IMR-90 (cell line): ENCODE measurements around the gene PEX5L. TPM values are rescaled to one million over a fixed set of nuclear protein-coding genes. Genes with fewer than 3 reads are reported as not detected.

ENCODE experiments used
- ATAC-seq: fragments of 200-7000 bp; cut with Tn5 transposase; 2 replicates; pipeline ENCODE4 v1.9.1; 2020; ENCODE audit warnings: low read depth, mild to moderate bottlenecking, moderate library complexity
- Bru-seq: library from RNA; stranded (reverse); fragments of 400-500 nt; gene quantifications from one replicate; lab custom pipeline; 2021; lab: Mats Ljungman, UMichigan
- BruChase-seq, 2 experiments: library from RNA; stranded (reverse); fragments of 400-500 nt; gene quantifications; one replicate each; lab custom pipeline; 2021; lab: Mats Ljungman, UMichigan
- BruUV-seq: library from RNA; stranded (reverse); fragments of 400-500 nt; replicated peaks from 2 replicates; lab custom pipeline; 2021; lab: Mats Ljungman, UMichigan
- CTCF ChIA-PET: fragments of 300-600 bp; formaldehyde crosslinking; extraction: SDS; loops from one replicate; lab custom pipeline; 2021; ENCODE audit warnings: antibody characterized with exemption; lab: Yijun Ruan, JAX
- POLR2A ChIA-PET: fragments of 300-600 bp; sonication (Branson Sonifier 250); formaldehyde crosslinking; loops from one replicate; lab custom pipeline; 2022; ENCODE audit warnings: antibody characterized with exemption; ENCODE audit not compliant: unreplicated experiment; lab: Charles Lee
- DNase-seq: peaks from one replicate; pipeline ENCODE4 v3.0.0; 2013
- H2AFZ ChIP-seq: replicated peaks from 2 replicates; pipeline ENCODE3; 2013; ENCODE audit warnings: low read length, mild to moderate bottlenecking; ENCODE audit not compliant: poor library complexity
- H2AK5ac ChIP-seq: 2 replicates; pipeline ENCODE4 v1.6.1; 2013; ENCODE audit warnings: low read depth, low read length, inconsistent platforms
- H2AK9ac ChIP-seq: replicated peaks from 2 replicates; pipeline ENCODE3; 2013; ENCODE audit warnings: mild to moderate bottlenecking, low read depth, low read length, moderate library complexity; ENCODE audit not compliant: poor library complexity
- H2BK120ac ChIP-seq: 2 replicates; pipeline ENCODE4 v1.6.1; 2013; ENCODE audit warnings: low read depth, low read length, inconsistent platforms
- H2BK15ac ChIP-seq: 3 replicates; pipeline ENCODE4 v1.6.1; 2013; ENCODE audit warnings: low read depth, low read length, inconsistent platforms
- H2BK20ac ChIP-seq: 2 replicates; pipeline ENCODE4 v1.6.1; 2013; ENCODE audit warnings: low read depth, mild to moderate bottlenecking, inconsistent platforms, low read length, moderate library complexity
- H2BK5ac ChIP-seq: 2 replicates; pipeline ENCODE4 v1.6.1; 2013; ENCODE audit warnings: mild to moderate bottlenecking, low read depth, low read length, inconsistent platforms; ENCODE audit not compliant: poor library complexity, severe bottlenecking
- H3K14ac ChIP-seq: replicated peaks from 2 replicates; pipeline ENCODE4 v1.6.1; 2013; ENCODE audit warnings: low read depth, low read length, inconsistent platforms
- H3K18ac ChIP-seq: 2 replicates; pipeline ENCODE4 v1.6.1; 2013; ENCODE audit warnings: low read depth, low read length, control low read depth
- H3K23ac ChIP-seq: 2 replicates; pipeline ENCODE4 v1.6.1; 2013; ENCODE audit warnings: low read depth, low read length, inconsistent platforms
- H3K27ac ChIP-seq: 2 replicates; pipeline ENCODE4 v1.5.1; 2013; ENCODE audit warnings: mild to moderate bottlenecking, control low read depth, low read length; ENCODE audit not compliant: insufficient read depth
- H3K27me3 ChIP-seq: 2 replicates; pipeline ENCODE4 v1.6.1; 2013; ENCODE audit warnings: low read length; ENCODE audit not compliant: control insufficient read depth, insufficient read depth
- H3K36me3 ChIP-seq: 2 replicates; pipeline ENCODE4 v1.6.1; 2013; ENCODE audit warnings: low read length, mixed read lengths; ENCODE audit not compliant: control insufficient read depth, insufficient read depth
- H3K4ac ChIP-seq: 2 replicates; pipeline ENCODE4 v1.6.1; 2013; ENCODE audit warnings: low read depth, low read length, inconsistent platforms
- H3K4me1 ChIP-seq: 2 replicates; pipeline ENCODE4 v1.6.1; 2013; ENCODE audit warnings: low read length, mixed read lengths; ENCODE audit not compliant: control insufficient read depth, insufficient read depth
- H3K4me2 ChIP-seq: 2 replicates; pipeline ENCODE4 v1.6.1; 2013; ENCODE audit warnings: low read depth, mild to moderate bottlenecking, control low read depth, low read length, moderate library complexity
- H3K4me3 ChIP-seq: 2 replicates; pipeline ENCODE4 v1.5.1; 2013; ENCODE audit warnings: low read depth, mild to moderate bottlenecking, control low read depth, low read length, moderate library complexity; ENCODE audit not compliant: insufficient read depth
- H3K56ac ChIP-seq: 2 replicates; pipeline ENCODE4 v1.6.1; 2013; ENCODE audit warnings: low read length, inconsistent platforms; ENCODE audit not compliant: insufficient read depth; ENCODE audit errors: extremely low read depth
- H3K79me1 ChIP-seq, 2 experiments: 2 replicates each; pipeline ENCODE4 v1.6.1; 2013; ENCODE audit warnings: low read length in 2 of 2, inconsistent platforms in 1 of 2, low read depth in 1 of 2
- H3K9ac ChIP-seq: 2 replicates; pipeline ENCODE4 v1.6.1; 2013; ENCODE audit warnings: low read depth, low read length, control low read depth
- H3K9me1 ChIP-seq: 2 replicates; pipeline ENCODE4 v1.6.1; 2013; ENCODE audit warnings: low read length, inconsistent platforms; ENCODE audit not compliant: insufficient read depth
- H3K9me3 ChIP-seq: 2 replicates; pipeline ENCODE4 v1.6.1; 2013; ENCODE audit warnings: low read length; ENCODE audit not compliant: control insufficient read depth, insufficient read depth
- H4K20me1 ChIP-seq: 2 replicates; pipeline ENCODE4 v1.6.1; 2013; ENCODE audit warnings: low read length, inconsistent platforms; ENCODE audit not compliant: insufficient read depth
- H4K5ac ChIP-seq: 2 replicates; pipeline ENCODE4 v1.6.1; 2013; ENCODE audit warnings: mild to moderate bottlenecking, low read depth, low read length, control low read depth
- H4K8ac ChIP-seq, 2 experiments: 2 replicates each; pipeline ENCODE4 v1.6.1; 2013; ENCODE audit warnings: low read depth in 2 of 2, low read length in 2 of 2, control low read depth in 1 of 2, inconsistent platforms in 1 of 2
- H4K91ac ChIP-seq: 2 replicates; pipeline ENCODE4 v1.6.1; 2013; ENCODE audit warnings: low read depth, low read length, inconsistent platforms; ENCODE audit not compliant: insufficient read depth
- CEBPB ChIP-seq: IDR thresholded peaks from 2 replicates; pipeline ENCODE4 v1.6.1; 2012; ENCODE audit warnings: low read depth, low read length, improper control_type of control experiment
- FOS ChIP-seq: fragments of 150-350 bp; IDR thresholded peaks from 2 replicates; pipeline ENCODE4 v1.6.1; 2016; ENCODE audit warnings: low read depth, low read length
- MAFK ChIP-seq: IDR thresholded peaks from 2 replicates; pipeline ENCODE4 v1.6.1; 2012; ENCODE audit warnings: low read depth, low read length, improper control_type of control experiment
- MAZ ChIP-seq: IDR thresholded peaks from 2 replicates; pipeline ENCODE4 v1.6.1; 2012; ENCODE audit warnings: low read depth, mild to moderate bottlenecking, low read length, improper control_type of control experiment, moderate library complexity, borderline replicate concordance
- MXI1 ChIP-seq: IDR thresholded peaks from 2 replicates; pipeline ENCODE4 v1.6.1; 2012; ENCODE audit warnings: low read depth, mild to moderate bottlenecking, low read length, moderate library complexity, borderline replicate concordance
- POLR2A ChIP-seq: IDR thresholded peaks from 2 replicates; pipeline ENCODE4 v1.6.1; 2012; ENCODE audit warnings: mild to moderate bottlenecking, low read depth, low read length
- WGBS, 2 experiments: methylation state at CpG; one replicate each; pipeline versions ENCODE4 v1.1.5 to v1.1.7; 2013; ENCODE audit warnings: missing lambda C conversion rate in 2 of 2; ENCODE audit not compliant: insufficient read length in 1 of 2; ENCODE audit errors: extremely low coverage in 2 of 2; 5-methylcytosine and 5-hydroxymethylcytosine counted together
- dilution Hi-C: fragments of 300-500 bp; cut with HindIII; formaldehyde crosslinking; loops from one replicate; pipeline ENCODE4 v1.14.3; 2018; ENCODE audit warnings: low sequenced_read_pairs; ENCODE audit not compliant: unreplicated experiment
- in situ Hi-C: fragments of 300-500 bp; cut with MboI; formaldehyde crosslinking; loops from 3 replicates; pipeline ENCODE4 v1.14.3; 2019; ENCODE audit warnings: low sequenced_read_pairs, inconsistent platforms, mixed read lengths
- intact Hi-C: fragments of 100-400 bp; cut with micrococcal nuclease; formaldehyde crosslinking; loops from 2 replicates; pipeline ENCODE4 v1.10.0; 2022
- long read RNA-seq: library from polyadenylated mRNA; unstranded; transcript quantifications from one replicate; pipeline ENCODE4 v2.0.0, GENCODE V29; 2021; ENCODE audit not compliant: unreplicated experiment
- polyA plus RNA-seq, 3 experiments: library from polyadenylated mRNA; depleted of rRNA; stranded (reverse); fragments of >200 nt; gene quantifications; 2 replicates each; pipeline ENCODE4 v1.2.3, GENCODE V29; 2012; ENCODE audit warnings: low replicate concordance in 1 of 3
- total RNA-seq: library from RNA; depleted of rRNA; stranded (reverse); fragments of >200 nt; gene quantifications from 2 replicates; pipeline ENCODE4 v1.2.3, GENCODE V29; 2012; rRNA removed
- TF ChIP-seq, protein P1 (sequence below): fragments of 150-350 bp; IDR thresholded peaks from 2 replicates; pipeline ENCODE4 v1.6.1; 2017; ENCODE audit warnings: mild to moderate bottlenecking, antibody characterized with exemption, low read length, low read depth
- TF ChIP-seq, protein P2 (sequence below): fragments of 150-350 bp; IDR thresholded peaks from 2 replicates; pipeline ENCODE4 v1.6.1; 2016; ENCODE audit warnings: low read depth, mild to moderate bottlenecking, low read length, moderate library complexity, borderline replicate concordance
- TF ChIP-seq, protein P3 (sequence below): conservative IDR thresholded peaks from 2 replicates; pipeline ENCODE4 v1.5.1; 2012; ENCODE audit warnings: mild to moderate bottlenecking, low read depth, low read length, improper control_type of control experiment

PEX5L gene, protein sequence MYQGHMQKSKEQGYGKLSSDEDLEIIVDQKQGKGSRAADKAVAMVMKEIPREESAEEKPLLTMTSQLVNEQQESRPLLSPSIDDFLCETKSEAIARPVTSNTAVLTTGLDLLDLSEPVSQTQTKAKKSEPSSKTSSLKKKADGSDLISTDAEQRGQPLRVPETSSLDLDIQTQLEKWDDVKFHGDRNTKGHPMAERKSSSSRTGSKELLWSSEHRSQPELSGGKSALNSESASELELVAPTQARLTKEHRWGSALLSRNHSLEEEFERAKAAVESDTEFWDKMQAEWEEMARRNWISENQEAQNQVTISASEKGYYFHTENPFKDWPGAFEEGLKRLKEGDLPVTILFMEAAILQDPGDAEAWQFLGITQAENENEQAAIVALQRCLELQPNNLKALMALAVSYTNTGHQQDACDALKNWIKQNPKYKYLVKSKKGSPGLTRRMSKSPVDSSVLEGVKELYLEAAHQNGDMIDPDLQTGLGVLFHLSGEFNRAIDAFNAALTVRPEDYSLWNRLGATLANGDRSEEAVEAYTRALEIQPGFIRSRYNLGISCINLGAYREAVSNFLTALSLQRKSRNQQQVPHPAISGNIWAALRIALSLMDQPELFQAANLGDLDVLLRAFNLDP
- total RNA-seq = under 0.01 TPM in 1 of 2 replicates, not detected in the other
- polyA plus RNA-seq (2012; rRNA removed) = not detected in 2 replicates
- not detected in 2 replicates for polyA plus RNA-seq (2012; cell fraction: cytosol; rRNA removed)
- polyA plus RNA-seq (2012; cell fraction: nucleus; rRNA removed; ENCODE audit: low replicate concordance) = not detected in 2 replicates
- Bru-seq, nascent RNA = percentile 1 among the genes with signal in this experiment
- BruChase-seq, experiment 1, labeled RNA remaining after a 6-hour chase = percentile 3 among the genes with signal in this experiment
- BruChase-seq, experiment 2, labeled RNA remaining after a 2-hour chase = percentile 6 among the genes with signal in this experiment
- long read RNA-seq = 0 reads

DNA sequence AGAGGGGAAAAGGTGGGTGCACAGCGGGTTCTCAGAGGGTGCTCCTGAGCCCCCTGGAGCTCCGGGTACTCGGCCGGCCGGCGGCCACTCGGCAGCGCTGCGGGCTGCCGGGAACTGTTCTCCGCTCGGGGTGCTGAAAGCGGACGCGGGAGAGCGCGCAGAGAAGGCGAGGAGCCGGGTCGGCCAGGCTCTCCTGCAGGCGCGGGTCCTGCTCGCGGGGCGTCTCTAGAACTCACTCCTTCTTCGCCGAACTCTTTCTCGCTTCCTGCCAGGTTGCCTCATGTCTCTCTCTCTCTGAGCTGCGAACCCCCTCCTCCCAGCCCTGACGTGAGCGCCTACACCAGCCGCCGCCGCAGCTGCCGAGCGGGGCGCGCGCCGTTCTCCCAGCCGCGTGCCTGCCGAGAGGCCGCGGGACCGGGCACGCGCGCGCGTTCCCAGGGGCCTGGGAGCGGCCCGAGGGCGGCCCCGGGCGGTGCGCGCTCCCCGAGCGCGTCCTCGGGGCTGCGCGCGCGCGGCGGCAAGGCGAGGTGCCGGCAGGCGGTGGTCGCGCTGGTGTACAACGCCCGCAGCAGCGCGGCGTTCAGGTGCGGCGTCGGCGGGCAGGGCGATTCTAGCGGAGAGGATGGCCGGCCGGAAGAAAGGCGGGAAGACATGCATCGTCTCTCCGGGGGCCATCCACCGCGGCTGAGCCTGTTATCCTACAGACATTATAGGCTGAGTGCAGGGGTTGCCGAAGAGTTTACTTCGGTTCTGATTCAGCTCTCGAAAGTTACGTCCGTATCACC is at the start of gene PEX5L:
PEX5L (minus strand) TSS at position 267 of the 785 bp plus-strand sequence. CDS start 338 bp downstream, outside the sequence.
- no peak within 1 kb of the TSS for H3K9ac ChIP-seq
- no peak within 1 kb of the TSS for H2BK120ac ChIP-seq
- no peaks in the 10 kb centered on the region for H3K36me3 ChIP-seq
- in situ Hi-C loops (no loop called here), intact Hi-C loops (no loop called here), dilution Hi-C loops (no loop called here)
- H2AFZ ChIP-seq = peak within 1 kb of the TSS; percentile 80
- no peaks in the 10 kb centered on the region; the same call in 1 of the 2 replicates for H3K27me3 ChIP-seq
- TF ChIP-seq, protein P1, sequence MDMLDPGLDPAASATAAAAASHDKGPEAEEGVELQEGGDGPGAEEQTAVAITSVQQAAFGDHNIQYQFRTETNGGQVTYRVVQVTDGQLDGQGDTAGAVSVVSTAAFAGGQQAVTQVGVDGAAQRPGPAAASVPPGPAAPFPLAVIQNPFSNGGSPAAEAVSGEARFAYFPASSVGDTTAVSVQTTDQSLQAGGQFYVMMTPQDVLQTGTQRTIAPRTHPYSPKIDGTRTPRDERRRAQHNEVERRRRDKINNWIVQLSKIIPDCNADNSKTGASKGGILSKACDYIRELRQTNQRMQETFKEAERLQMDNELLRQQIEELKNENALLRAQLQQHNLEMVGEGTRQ = no peak
- TF ChIP-seq MAFK (no peak), FOS (no peak), MXI1 (no peak), POLR2A (no peak), CEBPB (no peak), MAZ (no peak)
- TF ChIP-seq, protein P2, sequence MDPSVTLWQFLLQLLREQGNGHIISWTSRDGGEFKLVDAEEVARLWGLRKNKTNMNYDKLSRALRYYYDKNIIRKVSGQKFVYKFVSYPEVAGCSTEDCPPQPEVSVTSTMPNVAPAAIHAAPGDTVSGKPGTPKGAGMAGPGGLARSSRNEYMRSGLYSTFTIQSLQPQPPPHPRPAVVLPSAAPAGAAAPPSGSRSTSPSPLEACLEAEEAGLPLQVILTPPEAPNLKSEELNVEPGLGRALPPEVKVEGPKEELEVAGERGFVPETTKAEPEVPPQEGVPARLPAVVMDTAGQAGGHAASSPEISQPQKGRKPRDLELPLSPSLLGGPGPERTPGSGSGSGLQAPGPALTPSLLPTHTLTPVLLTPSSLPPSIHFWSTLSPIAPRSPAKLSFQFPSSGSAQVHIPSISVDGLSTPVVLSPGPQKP = no peak
- TF ChIP-seq, protein P3, sequence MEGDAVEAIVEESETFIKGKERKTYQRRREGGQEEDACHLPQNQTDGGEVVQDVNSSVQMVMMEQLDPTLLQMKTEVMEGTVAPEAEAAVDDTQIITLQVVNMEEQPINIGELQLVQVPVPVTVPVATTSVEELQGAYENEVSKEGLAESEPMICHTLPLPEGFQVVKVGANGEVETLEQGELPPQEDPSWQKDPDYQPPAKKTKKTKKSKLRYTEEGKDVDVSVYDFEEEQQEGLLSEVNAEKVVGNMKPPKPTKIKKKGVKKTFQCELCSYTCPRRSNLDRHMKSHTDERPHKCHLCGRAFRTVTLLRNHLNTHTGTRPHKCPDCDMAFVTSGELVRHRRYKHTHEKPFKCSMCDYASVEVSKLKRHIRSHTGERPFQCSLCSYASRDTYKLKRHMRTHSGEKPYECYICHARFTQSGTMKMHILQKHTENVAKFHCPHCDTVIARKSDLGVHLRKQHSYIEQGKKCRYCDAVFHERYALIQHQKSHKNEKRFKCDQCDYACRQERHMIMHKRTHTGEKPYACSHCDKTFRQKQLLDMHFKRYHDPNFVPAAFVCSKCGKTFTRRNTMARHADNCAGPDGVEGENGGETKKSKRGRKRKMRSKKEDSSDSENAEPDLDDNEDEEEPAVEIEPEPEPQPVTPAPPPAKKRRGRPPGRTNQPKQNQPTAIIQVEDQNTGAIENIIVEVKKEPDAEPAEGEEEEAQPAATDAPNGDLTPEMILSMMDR = no peak
- H4K91ac ChIP-seq = no peak within 1 kb of the TSS
- no peaks in the 10 kb centered on the region for H3K79me1 ChIP-seq
- no peak within 1 kb of the TSS for H3K23ac ChIP-seq
- H4K5ac ChIP-seq = no peak within 1 kb of the TSS
- ChIA-PET POLR2A (no interaction called here), CTCF (no interaction called here)
- H3K27ac ChIP-seq = no peak within 1 kb of the TSS
- no peak within 1 kb of the TSS for H2AK5ac ChIP-seq
- H2BK5ac ChIP-seq = no peak within 1 kb of the TSS
- DNase-seq = peak; percentile 15
- H3K9me3 ChIP-seq = no peaks in the 10 kb centered on the region
- no peaks in the 10 kb centered on the region for H3K9me1 ChIP-seq
- H2BK20ac ChIP-seq = no peak within 1 kb of the TSS
- no peak within 1 kb of the TSS for H4K8ac ChIP-seq
- no peaks in the 10 kb centered on the region for H3K4me1 ChIP-seq
- no peak within 1 kb of the TSS for H3K14ac ChIP-seq
- no peak within 1 kb of the TSS for H3K4ac ChIP-seq
- no peak within 1 kb of the TSS for H3K18ac ChIP-seq
- no peak within 1 kb of the TSS for H2AK9ac ChIP-seq
- WGBS, 2 experiments = 2% methylated on average over 43 of the region's 96 CpGs; no CpG with 5 or more reads in 1 of the 2 experiments
- H2BK15ac ChIP-seq = no peak within 1 kb of the TSS
- peak within 1 kb of the TSS; percentile 89 for H3K4me2 ChIP-seq
- no TSS peak for BruUV-seq
- H4K20me1 ChIP-seq = no peaks in the 10 kb centered on the region
- H3K4me3 ChIP-seq = peak within 1 kb of the TSS; percentile 25; the same call in 1 of the 2 replicates
- ATAC-seq = peak; percentile 91
- no peak within 1 kb of the TSS for H3K56ac ChIP-seq
